Transverse colon (tissue), 4 donors: ENCODE data around the gene AARS2.

Experiments
- POLR2A ChIP-seq: fragments of 450-650 bp; IDR thresholded peaks from one replicate; pipeline ENCODE4 v1.6.1; 2016; ENCODE audit warnings: antibody characterized with exemption, mild to moderate bottlenecking, moderate library complexity
- POLR2AphosphoS5 ChIP-seq, 3 donors: sonication (generic); formaldehyde crosslinking; IDR thresholded peaks; one replicate each; pipeline ENCODE4 v1.6.1; 2016; ENCODE audit warnings: antibody characterized with exemption in 3 of 3
- TF ChIP-seq, protein P1 (sequence below), 5 experiments: fragments of 200-600 bp in 3 of 5; fragments of 450-650 bp in 2 of 5; sonication (generic) in 3 of 5; IDR thresholded peaks; 1 replicate in 2 of 5; 2 replicates in 3 of 5; pipeline ENCODE4 v1.5.1; 2016 to 2017; ENCODE audit warnings: antibody characterized with exemption in 5 of 5, inconsistent platforms in 3 of 5, mild to moderate bottlenecking in 2 of 5, moderate library complexity in 1 of 5

DNA sequence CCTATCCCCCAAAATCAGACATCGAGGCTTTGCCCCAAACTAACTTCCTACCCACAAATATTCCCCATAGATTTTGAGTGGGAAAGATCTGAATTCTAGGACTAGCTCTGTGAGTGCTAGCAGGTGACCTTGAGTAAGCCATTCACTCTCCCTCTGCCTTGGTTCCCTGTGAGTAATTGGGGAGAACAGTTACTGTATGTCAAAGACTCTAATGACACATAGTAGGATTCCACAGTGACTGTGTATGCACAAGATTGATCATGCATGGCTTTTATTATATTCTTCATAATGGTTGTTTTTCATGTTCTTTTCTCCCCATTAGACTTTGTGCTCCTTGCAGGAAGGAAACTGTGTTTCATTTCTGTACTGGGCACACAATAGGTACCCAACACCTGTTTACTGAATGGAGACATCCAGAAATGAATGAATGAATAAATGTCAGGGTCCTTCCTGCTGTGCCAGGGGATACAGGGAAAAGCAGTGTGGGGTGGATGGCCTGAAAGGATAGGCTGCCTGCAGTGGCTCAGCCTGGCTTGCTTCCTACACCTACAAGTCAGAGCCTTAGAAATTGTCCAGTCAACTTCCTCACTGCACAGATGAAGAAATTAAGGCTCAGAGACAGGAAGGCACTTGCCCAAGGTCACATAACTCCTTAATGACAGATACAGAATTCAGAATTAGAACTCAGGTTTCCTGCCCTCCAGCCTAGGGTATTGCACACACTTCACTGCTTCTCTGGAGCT lies 43.8 kb downstream of the AARS2 start:
- TF ChIP-seq POLR2A (no peak), POLR2AphosphoS5 (IDR thresholded peaks at IDR 0.05) (no peak)
- TF ChIP-seq, protein P1, sequence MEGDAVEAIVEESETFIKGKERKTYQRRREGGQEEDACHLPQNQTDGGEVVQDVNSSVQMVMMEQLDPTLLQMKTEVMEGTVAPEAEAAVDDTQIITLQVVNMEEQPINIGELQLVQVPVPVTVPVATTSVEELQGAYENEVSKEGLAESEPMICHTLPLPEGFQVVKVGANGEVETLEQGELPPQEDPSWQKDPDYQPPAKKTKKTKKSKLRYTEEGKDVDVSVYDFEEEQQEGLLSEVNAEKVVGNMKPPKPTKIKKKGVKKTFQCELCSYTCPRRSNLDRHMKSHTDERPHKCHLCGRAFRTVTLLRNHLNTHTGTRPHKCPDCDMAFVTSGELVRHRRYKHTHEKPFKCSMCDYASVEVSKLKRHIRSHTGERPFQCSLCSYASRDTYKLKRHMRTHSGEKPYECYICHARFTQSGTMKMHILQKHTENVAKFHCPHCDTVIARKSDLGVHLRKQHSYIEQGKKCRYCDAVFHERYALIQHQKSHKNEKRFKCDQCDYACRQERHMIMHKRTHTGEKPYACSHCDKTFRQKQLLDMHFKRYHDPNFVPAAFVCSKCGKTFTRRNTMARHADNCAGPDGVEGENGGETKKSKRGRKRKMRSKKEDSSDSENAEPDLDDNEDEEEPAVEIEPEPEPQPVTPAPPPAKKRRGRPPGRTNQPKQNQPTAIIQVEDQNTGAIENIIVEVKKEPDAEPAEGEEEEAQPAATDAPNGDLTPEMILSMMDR (IDR thresholded peaks at IDR 0.05) = no peak
